HG03066 (cell line): ENCODE data around the gene SLC29A3.
"Not testable (repeated sequence)": the region's sequence is repeated elsewhere in the genome, so short reads cannot be mapped to it uniquely, and the experiment has no call there.

Source experiments
- ATAC-seq: cut with Tn5 transposase; IDR thresholded peaks from one replicate; pipeline ENCODE4 v1.9.1; 2021; ENCODE audit warnings: low read depth; ENCODE audit not compliant: unreplicated experiment

SLC29A3 gene

GRCh38 chr10:71319042-71319799 lies at the start of gene SLC29A3:
Gene SLC29A3, plus strand, starts transcription at chr10:71319259. Its CDS starts 51 bp downstream, at chr10:71319310.
- peak; percentile 83 for ATAC-seq

GRCh38 chr10:71269301-71270288 lies 49.5 kb upstream of the SLC29A3 start:
- ATAC-seq: no peak

- ATAC-seq: no peak
Observed at GRCh38 chr10:71270301-71271220, 48.5 kb upstream of the SLC29A3 start.

- ATAC-seq: no peak
Observed at GRCh38 chr10:71271662-71272055, 47.4 kb upstream of the SLC29A3 start.

- no peak for ATAC-seq
Observed at GRCh38 chr10:71272056-71272771, 46.8 kb upstream of the SLC29A3 start.

GRCh38 chr10:71272974-71273373 lies 46.1 kb upstream of the SLC29A3 start:
- ATAC-seq: not testable (repeated sequence)

- no peak for ATAC-seq
Observed at GRCh38 chr10:71273506-71273905, 45.6 kb upstream of the SLC29A3 start.

GRCh38 chr10:71274901-71275796 lies 43.9 kb upstream of the SLC29A3 start:
- no peak for ATAC-seq

- ATAC-seq: no peak
Observed at GRCh38 chr10:71276873-71277272, 42.2 kb upstream of the SLC29A3 start.

- ATAC-seq: no peak
Observed at GRCh38 chr10:71277914-71278665, 41.0 kb upstream of the SLC29A3 start.

- no peak for ATAC-seq
Observed at GRCh38 chr10:71278691-71279588, 40.1 kb upstream of the SLC29A3 start.

GRCh38 chr10:71279590-71280170 lies 39.4 kb upstream of the SLC29A3 start:
- no peak for ATAC-seq

GRCh38 chr10:71280216-71280615 lies 38.8 kb upstream of the SLC29A3 start:
- no peak for ATAC-seq

- no peak for ATAC-seq
Observed at GRCh38 chr10:71280825-71281224, 38.2 kb upstream of the SLC29A3 start.

- ATAC-seq: no peak
Observed at GRCh38 chr10:71281646-71282322, 37.3 kb upstream of the SLC29A3 start.

- no peak for ATAC-seq
Observed at GRCh38 chr10:71282323-71282680, 36.8 kb upstream of the SLC29A3 start.
